SK-N-SH (cell line): ENCODE results near the gene PARP1.

Experiments
- CTCF ChIP-seq: fragments of 200-600 bp; sonication (generic); IDR thresholded peaks from 2 replicates; pipeline ENCODE4 v1.6.1; 2017; ENCODE audit warnings: antibody characterized with exemption, mild to moderate bottlenecking, moderate library complexity
- MAX ChIP-seq: IDR thresholded peaks from 2 replicates; pipeline ENCODE4 v1.4.0; 2012; ENCODE audit warnings: low read depth
- MEF2A ChIP-seq: IDR thresholded peaks from 2 replicates; pipeline ENCODE4 v1.4.0; 2012; ENCODE audit warnings: low read depth, borderline replicate concordance
- RFX5 ChIP-seq: IDR thresholded peaks from 2 replicates; pipeline ENCODE4 v1.6.1; 2012; ENCODE audit warnings: mild to moderate bottlenecking, improper control_type of control experiment, low read length
- SMC3 ChIP-seq: IDR thresholded peaks from 2 replicates; pipeline ENCODE4 v1.6.1; 2012; ENCODE audit warnings: low read depth, low read length, improper control_type of control experiment

DNA sequence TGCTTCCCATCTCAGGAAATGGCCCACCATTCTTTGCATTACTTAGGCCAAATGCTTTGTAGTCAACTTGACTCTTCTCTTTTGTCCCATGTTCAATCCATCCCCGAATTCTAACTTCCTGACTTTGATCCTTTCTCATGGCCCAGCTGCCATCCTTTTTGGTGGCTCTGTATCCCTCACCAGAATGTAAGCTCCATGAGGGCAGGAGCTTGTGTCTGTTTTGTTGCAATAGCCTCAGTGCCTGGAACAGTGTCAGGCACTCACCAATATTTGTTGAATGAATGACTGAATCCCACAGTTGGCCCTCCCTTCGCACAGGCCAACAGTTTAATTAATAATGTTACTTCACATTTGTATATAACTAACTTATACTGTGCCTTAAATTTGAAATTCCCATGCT is 3.1 kb upstream of the PARP1 start:
- TF ChIP-seq CTCF, result no peak
- no peak for TF ChIP-seq SMC3
- TF ChIP-seq MAX, result no peak
- TF ChIP-seq MEF2A, result no peak
- TF ChIP-seq RFX5, result no peak
